LNCaP clone FGC (cell line): ENCODE measurements around the gene LRRC27.
"Not testable (repeated sequence)": the region's sequence is repeated elsewhere in the genome, so short reads cannot be mapped to it uniquely, and the experiment has no call there.

Source experiments
- DNase-seq: peaks from one replicate; pipeline ENCODE4 v3.0.0-alpha.2; 2011; ENCODE audit warnings: low read depth
- H3K4me3 ChIP-seq: 2 replicates; pipeline ENCODE4 v1.5.1; 2011; ENCODE audit warnings: mild to moderate bottlenecking, low read depth, low read length, control low read depth
- TF ChIP-seq, protein P1 (sequence below): IDR thresholded peaks from 2 replicates; pipeline ENCODE4 v1.5.1; 2012; ENCODE audit warnings: mild to moderate bottlenecking; ENCODE audit not compliant: control insufficient read depth, insufficient read depth; ENCODE audit errors: extremely low read depth

LRRC27 gene

DNA sequence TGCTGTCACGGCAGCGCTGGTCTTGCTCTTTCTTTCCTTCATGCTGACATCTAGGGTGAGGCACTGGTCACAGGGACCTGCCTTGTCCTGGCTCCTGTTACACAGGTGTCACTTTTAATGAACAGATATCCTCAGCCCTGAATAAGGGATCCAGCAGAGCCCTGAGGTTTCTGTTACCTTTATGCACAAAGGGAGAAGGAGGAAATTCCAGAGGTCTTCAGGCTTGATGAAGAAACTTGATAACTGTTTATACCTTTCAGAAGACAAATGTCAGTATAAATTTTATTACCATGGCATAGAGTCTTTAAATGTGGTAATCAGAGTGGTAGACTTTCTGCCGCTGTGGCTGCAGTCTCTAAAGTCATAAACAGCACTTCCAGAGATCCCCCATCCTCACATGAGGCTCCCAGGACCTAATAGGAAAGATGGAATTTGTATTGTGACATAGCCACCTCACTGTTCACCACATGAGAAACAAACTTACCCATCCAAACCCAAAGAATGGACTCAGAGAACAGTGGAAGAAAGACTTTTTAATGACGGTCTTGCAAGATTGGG, 2.7 kb downstream of the LRRC27 start:
- TF ChIP-seq, protein P1, sequence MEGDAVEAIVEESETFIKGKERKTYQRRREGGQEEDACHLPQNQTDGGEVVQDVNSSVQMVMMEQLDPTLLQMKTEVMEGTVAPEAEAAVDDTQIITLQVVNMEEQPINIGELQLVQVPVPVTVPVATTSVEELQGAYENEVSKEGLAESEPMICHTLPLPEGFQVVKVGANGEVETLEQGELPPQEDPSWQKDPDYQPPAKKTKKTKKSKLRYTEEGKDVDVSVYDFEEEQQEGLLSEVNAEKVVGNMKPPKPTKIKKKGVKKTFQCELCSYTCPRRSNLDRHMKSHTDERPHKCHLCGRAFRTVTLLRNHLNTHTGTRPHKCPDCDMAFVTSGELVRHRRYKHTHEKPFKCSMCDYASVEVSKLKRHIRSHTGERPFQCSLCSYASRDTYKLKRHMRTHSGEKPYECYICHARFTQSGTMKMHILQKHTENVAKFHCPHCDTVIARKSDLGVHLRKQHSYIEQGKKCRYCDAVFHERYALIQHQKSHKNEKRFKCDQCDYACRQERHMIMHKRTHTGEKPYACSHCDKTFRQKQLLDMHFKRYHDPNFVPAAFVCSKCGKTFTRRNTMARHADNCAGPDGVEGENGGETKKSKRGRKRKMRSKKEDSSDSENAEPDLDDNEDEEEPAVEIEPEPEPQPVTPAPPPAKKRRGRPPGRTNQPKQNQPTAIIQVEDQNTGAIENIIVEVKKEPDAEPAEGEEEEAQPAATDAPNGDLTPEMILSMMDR, result no peak
- H3K4me3 ChIP-seq, result no peak overlapping the region
- no peak for DNase-seq

DNA sequence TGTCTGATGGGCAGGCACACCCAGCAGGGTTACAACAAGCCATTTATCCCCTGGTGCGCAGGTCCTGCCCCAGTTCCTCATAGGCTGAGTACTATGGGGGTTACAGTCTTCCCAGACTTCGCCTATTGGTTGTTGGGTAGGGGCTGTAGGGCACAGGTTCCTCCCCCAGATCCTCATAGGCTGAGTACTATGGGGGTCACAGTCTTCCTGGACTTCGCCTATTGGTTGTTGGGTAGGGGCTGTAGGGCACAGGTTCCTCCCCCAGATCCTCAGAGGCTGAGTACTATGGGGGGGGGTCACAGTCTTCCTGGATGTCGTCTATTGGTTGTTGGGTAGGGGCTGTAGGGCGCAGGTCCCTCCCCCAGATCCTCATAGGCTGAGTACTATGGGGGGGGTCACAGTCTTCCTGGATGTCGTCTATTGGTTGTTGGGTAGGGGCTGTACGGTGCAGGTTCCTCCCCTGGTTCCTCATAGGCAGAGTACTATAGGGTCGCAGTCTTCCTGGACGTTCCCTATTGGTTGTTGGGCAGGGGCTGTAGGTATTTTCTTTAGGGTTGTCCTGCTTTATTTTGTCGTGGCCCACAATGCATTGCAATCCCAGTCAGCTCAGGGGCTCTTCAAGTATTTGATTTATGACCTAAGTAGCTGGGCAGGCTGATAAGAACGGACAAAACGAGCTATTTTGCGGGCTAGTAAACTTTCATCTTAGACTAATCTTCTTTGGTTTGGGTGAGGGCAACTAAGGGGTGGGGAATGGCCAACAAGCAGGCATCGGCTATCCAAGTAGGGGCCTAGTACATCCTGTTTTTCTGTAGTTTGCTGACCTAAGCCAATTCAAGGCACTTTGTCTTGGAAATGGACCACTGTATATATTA, 3.4 kb downstream of the LRRC27 start:
- no peak overlapping the region for H3K4me3 ChIP-seq
- TF ChIP-seq, protein P1, result no peak
- DNase-seq, result no peak

DNA sequence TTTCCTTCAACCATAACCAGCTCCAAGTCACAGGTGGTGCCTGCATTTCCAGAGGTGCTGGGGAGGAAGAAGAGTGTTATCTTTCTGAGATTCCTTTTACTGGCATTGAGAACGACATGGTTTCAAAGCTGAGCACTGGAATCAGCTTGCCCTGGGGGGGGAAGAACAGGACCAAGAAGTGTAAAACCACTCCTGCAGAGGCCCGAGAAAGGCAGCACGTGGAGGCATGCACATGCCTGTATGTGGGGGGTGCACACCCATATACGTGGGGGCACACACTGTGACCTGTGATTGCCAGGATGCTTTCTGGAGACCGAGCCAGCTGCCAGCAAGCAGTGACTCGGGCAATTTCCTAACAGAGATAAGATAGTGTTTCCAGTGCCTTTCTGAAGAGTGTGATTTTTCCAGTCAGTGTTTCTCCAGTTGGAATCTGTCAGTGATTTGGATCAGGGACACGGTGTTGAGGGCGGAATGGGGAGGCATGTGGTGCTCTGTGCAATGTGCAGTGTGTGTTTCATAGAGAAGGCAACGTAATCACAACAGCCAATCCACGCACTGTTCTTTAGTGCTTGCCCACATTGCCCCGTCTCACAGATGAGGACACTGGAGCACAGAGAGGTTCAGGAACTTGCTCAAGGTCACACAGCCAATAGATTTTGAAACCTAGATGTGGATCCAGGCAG, 4.2 kb downstream of the LRRC27 start:
- no peak overlapping the region for H3K4me3 ChIP-seq
- DNase-seq, result no peak
- TF ChIP-seq, protein P1, result no peak

DNA sequence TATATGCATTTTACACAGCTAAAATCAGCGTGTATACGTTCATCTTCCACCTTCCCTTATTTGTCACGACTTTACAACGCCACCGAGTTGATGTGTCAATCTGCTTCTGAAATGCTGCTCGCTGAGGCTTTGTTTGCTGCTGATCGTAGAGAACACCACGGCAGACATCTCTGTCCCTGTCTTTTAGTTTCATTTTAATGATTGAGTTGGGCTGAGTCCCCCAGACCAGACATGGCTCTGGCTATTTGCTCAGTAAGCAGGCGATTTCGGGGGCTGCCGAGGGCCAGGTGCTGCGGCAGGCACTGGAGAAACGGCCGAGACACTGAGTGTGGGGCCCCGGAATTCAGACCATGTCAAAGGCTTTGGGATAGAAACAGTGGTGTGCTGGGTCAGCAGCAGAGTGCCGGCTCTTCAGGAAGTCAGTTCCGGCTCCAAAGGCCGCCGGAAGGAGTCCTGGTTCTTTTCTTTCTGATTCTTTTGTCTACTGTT, 5.0 kb downstream of the LRRC27 start:
- no peak for DNase-seq
- H3K4me3 ChIP-seq, result no peak overlapping the region
- TF ChIP-seq, protein P1, result no peak

DNA sequence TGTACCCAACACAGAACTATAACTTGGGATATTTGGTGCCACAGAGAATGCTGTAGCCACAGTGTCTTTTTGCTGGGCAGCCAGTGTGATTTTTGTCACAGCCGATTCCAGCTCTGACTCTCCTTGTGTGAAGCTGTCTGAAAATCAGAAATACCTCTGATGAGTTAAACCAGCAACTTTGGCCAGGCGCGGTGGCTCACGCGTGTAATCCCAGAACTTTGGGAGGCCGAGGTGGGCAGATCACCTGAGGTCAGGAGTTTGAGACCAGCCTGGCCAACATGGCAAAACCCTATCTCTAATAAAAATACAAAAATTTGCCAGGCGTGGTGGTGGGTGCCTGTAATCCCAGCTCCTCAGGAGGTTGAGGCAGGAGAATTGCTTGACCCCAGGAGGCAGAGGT, 5.9 kb downstream of the LRRC27 start:
- H3K4me3 ChIP-seq, DNase-seq: not testable (repeated sequence)

DNA sequence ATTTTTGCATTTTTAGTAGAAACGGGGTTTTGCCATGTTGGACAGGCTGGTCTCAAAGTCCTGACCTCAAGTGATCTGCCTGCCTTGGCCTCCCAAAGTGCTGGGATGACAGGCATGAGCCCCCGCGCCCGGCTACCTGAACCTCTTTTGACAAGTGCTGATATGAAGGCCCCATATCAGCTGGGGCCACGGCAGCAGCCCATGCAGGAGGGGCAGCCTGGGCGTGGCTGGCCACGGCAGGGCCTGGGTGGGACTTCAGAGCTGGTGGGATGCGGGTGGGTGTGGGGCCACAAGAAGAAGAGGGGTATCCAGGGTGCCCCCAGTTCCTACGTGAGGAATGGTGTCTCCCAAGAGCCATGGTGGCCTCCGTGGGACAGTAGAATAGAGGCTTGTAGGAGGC, 6.9 kb downstream of the LRRC27 start:
- TF ChIP-seq, protein P1, result no peak
- DNase-seq, result no peak
- no peak overlapping the region for H3K4me3 ChIP-seq

DNA sequence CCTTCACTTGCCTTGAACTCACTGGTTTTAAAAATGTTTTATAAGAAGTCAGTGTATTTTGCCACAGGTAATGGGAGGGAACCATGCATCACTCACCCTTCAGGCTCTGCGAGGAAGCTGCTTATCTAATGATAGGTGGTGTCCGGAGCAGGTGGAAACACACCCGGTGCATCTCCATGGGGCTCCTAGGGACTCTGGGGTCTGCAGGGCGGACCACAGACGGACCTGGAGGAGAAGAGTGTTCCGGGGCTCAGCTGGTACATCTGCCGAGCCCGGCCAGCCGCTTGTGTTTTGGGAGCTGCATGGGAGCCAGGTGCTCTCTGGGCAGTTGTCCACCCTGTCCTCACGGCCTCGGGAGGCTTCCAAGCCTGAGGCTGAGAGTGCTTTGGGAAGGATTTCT, 7.3 kb downstream of the LRRC27 start:
- no peak overlapping the region for H3K4me3 ChIP-seq
- TF ChIP-seq, protein P1, result no peak
- DNase-seq, result no peak
